H9 (cell line): ENCODE data around the gene RND2. TPM values are rescaled to one million over a fixed set of nuclear protein-coding genes. Genes with fewer than 3 reads are reported as not detected.

Source experiments
- DNase-seq: peaks from one replicate; pipeline ENCODE4 v3.0.0-alpha.2; 2017
- H2AFZ ChIP-seq: one replicate; pipeline ENCODE4 v1.6.1; 2013; ENCODE audit warnings: mild to moderate bottlenecking, low read length, control low read depth, moderate library complexity
- H2AK5ac ChIP-seq: 2 replicates; pipeline ENCODE4 v1.6.1; 2013; ENCODE audit warnings: low read length, control low read depth, mixed read lengths; ENCODE audit not compliant: insufficient read length
- H2BK120ac ChIP-seq: one replicate; pipeline ENCODE4 v1.6.1; 2013; ENCODE audit warnings: low read depth, mild to moderate bottlenecking, low read length, control low read depth, inconsistent platforms; ENCODE audit not compliant: poor library complexity, severe bottlenecking
- H2BK12ac ChIP-seq: 2 replicates; pipeline ENCODE4 v1.6.1; 2013; ENCODE audit warnings: low read length, control low read depth, mixed read lengths, low read depth; ENCODE audit not compliant: insufficient read length
- H2BK15ac ChIP-seq: 2 replicates; pipeline ENCODE4 v1.6.1; 2013; ENCODE audit warnings: low read depth, low read length, control low read depth
- H2BK20ac ChIP-seq: one replicate; pipeline ENCODE4 v1.6.1; 2013; ENCODE audit warnings: low read depth, mild to moderate bottlenecking, low read length, control low read depth, inconsistent platforms; ENCODE audit not compliant: poor library complexity, severe bottlenecking
- H2BK5ac ChIP-seq: 2 replicates; pipeline ENCODE4 v1.6.1; 2013; ENCODE audit warnings: low read length, control low read depth, mixed read lengths; ENCODE audit not compliant: insufficient read length
- H3K14ac ChIP-seq: 2 replicates; pipeline ENCODE4 v1.6.1; 2013; ENCODE audit warnings: low read length, control low read depth; ENCODE audit not compliant: insufficient read depth
- H3K18ac ChIP-seq: 2 replicates; pipeline ENCODE4 v1.6.1; 2013; ENCODE audit warnings: low read depth, mild to moderate bottlenecking, mixed read lengths, low read length, control low read depth; ENCODE audit not compliant: insufficient read length
- H3K23ac ChIP-seq: 2 replicates; pipeline ENCODE4 v1.6.1; 2013; ENCODE audit warnings: low read length, control low read depth, mixed read lengths, low read depth; ENCODE audit not compliant: insufficient read length
- H3K23me2 ChIP-seq: 2 replicates; pipeline ENCODE4 v1.6.1; 2013; ENCODE audit warnings: low read depth, mild to moderate bottlenecking, mixed read lengths, low read length, control low read depth; ENCODE audit not compliant: insufficient read length, poor library complexity, severe bottlenecking
- H3K27ac ChIP-seq: 2 replicates; pipeline ENCODE4 v1.5.1; 2013; ENCODE audit warnings: low read length, control low read depth, mixed read lengths, low read depth; ENCODE audit not compliant: insufficient read length
- H3K27me3 ChIP-seq: 2 replicates; pipeline ENCODE4 v1.6.1; 2013; ENCODE audit warnings: low read length, control low read depth, inconsistent platforms; ENCODE audit not compliant: insufficient read depth
- H3K4ac ChIP-seq: 2 replicates; pipeline ENCODE4 v1.6.1; 2013; ENCODE audit warnings: low read depth, mild to moderate bottlenecking, control low read depth, inconsistent platforms, low read length, moderate library complexity
- H3K4me1 ChIP-seq: 2 replicates; pipeline ENCODE4 v1.6.1; 2013; ENCODE audit warnings: low read length, control low read depth, inconsistent platforms; ENCODE audit not compliant: insufficient read depth
- H3K4me2 ChIP-seq: 2 replicates; pipeline ENCODE4 v1.6.1; 2013; ENCODE audit warnings: low read length, control low read depth, mixed read lengths; ENCODE audit not compliant: insufficient read length, insufficient read depth
- H3K56ac ChIP-seq: 2 replicates; pipeline ENCODE4 v1.6.1; 2013; ENCODE audit warnings: low read depth, mild to moderate bottlenecking, mixed read lengths, low read length, control low read depth; ENCODE audit not compliant: insufficient read length
- H3K79me1 ChIP-seq: 2 replicates; pipeline ENCODE4 v1.6.1; 2013; ENCODE audit warnings: low read depth, mild to moderate bottlenecking, moderate library complexity, low read length, control low read depth, inconsistent platforms; ENCODE audit not compliant: insufficient read depth, poor library complexity, severe bottlenecking
- H3K79me2 ChIP-seq: 2 replicates; pipeline ENCODE4 v1.6.1; 2013; ENCODE audit warnings: low read length, control low read depth, inconsistent platforms; ENCODE audit not compliant: insufficient read depth
- H3K9ac ChIP-seq: 2 replicates; pipeline ENCODE4 v1.6.1; 2013; ENCODE audit warnings: low read length, control low read depth, mixed read lengths; ENCODE audit not compliant: insufficient read length; ENCODE audit errors: extremely low read depth
- H3K9me3 ChIP-seq: one replicate; pipeline ENCODE4 v1.6.1; 2013; ENCODE audit warnings: low read depth, low read length, inconsistent platforms; ENCODE audit not compliant: control insufficient read depth
- H3T11ph ChIP-seq: one replicate; pipeline ENCODE4 v1.6.1; 2013; ENCODE audit warnings: mild to moderate bottlenecking, low read length, control low read depth, inconsistent platforms
- H4K20me1 ChIP-seq: one replicate; pipeline ENCODE4 v1.6.1; 2013; ENCODE audit not compliant: control insufficient read depth, insufficient read length, insufficient read depth
- H4K5ac ChIP-seq: 2 replicates; pipeline ENCODE4 v1.6.1; 2013; ENCODE audit warnings: low read depth, mild to moderate bottlenecking, mixed read lengths, low read length, control low read depth; ENCODE audit not compliant: insufficient read length
- H4K8ac ChIP-seq: replicated peaks from 2 replicates; pipeline ENCODE4 v1.6.1; 2013; ENCODE audit warnings: low read length, control low read depth, mixed read lengths, low read depth; ENCODE audit not compliant: insufficient read length
- H4K91ac ChIP-seq: 2 replicates; pipeline ENCODE4 v1.6.1; 2013; ENCODE audit warnings: low read depth, mild to moderate bottlenecking, moderate library complexity, mixed read lengths, low read length, control low read depth; ENCODE audit not compliant: insufficient read length
- H3K27ac Mint-ChIP-seq, 3 experiments: 2 replicates in 2 of 3; 3 replicates in 1 of 3; pipeline ENCODE4 v1.8.0; 2020 to 2021; ENCODE audit warnings: mixed read lengths in 3 of 3, mild to moderate bottlenecking in 1 of 3, moderate library complexity in 1 of 3
- H3K27me3 Mint-ChIP-seq: 2 replicates; pipeline ENCODE4 v1.8.0; 2021; ENCODE audit warnings: low read depth, mild to moderate bottlenecking, moderate library complexity, mixed read lengths
- H3K36me3 Mint-ChIP-seq, 3 experiments: 2 replicates in 2 of 3; 3 replicates in 1 of 3; pipeline ENCODE4 v1.8.0; 2020 to 2021; ENCODE audit warnings: low read depth in 3 of 3, mixed read lengths in 3 of 3; ENCODE audit not compliant: insufficient read depth in 1 of 3
- H3K4me1 Mint-ChIP-seq, 2 experiments: 2 replicates each; pipeline ENCODE4 v1.8.0; 2020; ENCODE audit warnings: mixed read lengths in 2 of 2
- H3K4me3 Mint-ChIP-seq, 2 experiments: 2 replicates in 1 of 2; 3 replicates in 1 of 2; pipeline ENCODE4 v1.8.0; 2020 to 2021; ENCODE audit warnings: mild to moderate bottlenecking in 2 of 2, mixed read lengths in 2 of 2, moderate library complexity in 1 of 2
- H3K9me3 Mint-ChIP-seq, 2 experiments: 2 replicates in 1 of 2; 3 replicates in 1 of 2; pipeline ENCODE4 v1.8.0; 2020; ENCODE audit warnings: mild to moderate bottlenecking in 2 of 2, mixed read lengths in 2 of 2, moderate library complexity in 1 of 2
- CTCF ChIP-seq: fragments of 200-600 bp; sonication (generic); conservative IDR thresholded peaks from 3 replicates; pipeline ENCODE4 v1.8.0; 2021; ENCODE audit warnings: antibody characterized with exemption, mild to moderate bottlenecking
- WGBS: extraction: QIAGEN DNeasy Blood & Tissue Kit; methylation state at CpG from one replicate; pipeline ENCODE4 v1.1.7; 2013; ENCODE audit warnings: missing lambda C conversion rate, low lambda C conversion rate, mixed read lengths; ENCODE audit not compliant: insufficient read length; ENCODE audit errors: extremely low coverage; 5-methylcytosine and 5-hydroxymethylcytosine counted together
- total RNA-seq: library from RNA; stranded (reverse); gene quantifications from 2 replicates; pipeline ENCODE4 v1.2.1, GENCODE V29; 2021

Gene RND2
- total RNA-seq, 1 experiment from 2014 or later: 47.8 TPM

GRCh38 chr17:43018008-43018853 lies 6.8 kb upstream of the RND2 start:
- no peak overlapping the region for H3K23ac ChIP-seq
- H3K9ac ChIP-seq: no peak overlapping the region
- H3K79me1 ChIP-seq: no peaks in the 10 kb centered on the region
- peaks cover 11 to 47% (median 45%) of the 10 kb centered on the region in 3 experiments; a peak in 6 of 7 replicates for H3K36me3 Mint-ChIP-seq
- H3K56ac ChIP-seq: no peak overlapping the region
- H4K20me1 ChIP-seq: no peaks in the 10 kb centered on the region
- H3K23me2 ChIP-seq: peaks cover 5% of the 10 kb centered on the region
- peak; percentile 60 for DNase-seq
- H3K27me3 ChIP-seq: no peaks in the 10 kb centered on the region
- H4K5ac ChIP-seq: no peak overlapping the region
- H3K4me3 Mint-ChIP-seq: no peak overlapping the region
- H2AK5ac ChIP-seq: no peak overlapping the region
- no CpG with 5 or more reads among the region's 19 CpGs for WGBS
- no peak overlapping the region for H4K91ac ChIP-seq
- peak overlapping the region in 2 of 3 experiments; percentile 23 to 68; a peak in 3 of 7 replicates for H3K27ac Mint-ChIP-seq
- H3K18ac ChIP-seq: no peak overlapping the region
- no peaks in the 10 kb centered on the region for H3K9me3 ChIP-seq
- no peak for TF ChIP-seq CTCF
- H3K4ac ChIP-seq: no peak overlapping the region
- H3K14ac ChIP-seq: no peak overlapping the region
- H2BK120ac ChIP-seq: no peak overlapping the region
- no peak overlapping the region for H2AFZ ChIP-seq
- H3K4me1 Mint-ChIP-seq: peaks cover 30 to 61% of the 10 kb centered on the region in 2 experiments
- no peak overlapping the region for H4K8ac ChIP-seq
- no peaks in the 10 kb centered on the region; the same call in 1 of the 2 replicates for H3K79me2 ChIP-seq
- no peak overlapping the region for H3T11ph ChIP-seq
- H3K9me3 Mint-ChIP-seq: no peaks in the 10 kb centered on the region
- H2BK20ac ChIP-seq: no peak overlapping the region
- H2BK5ac ChIP-seq: no peak overlapping the region
- peaks cover 3% of the 10 kb centered on the region for H3K4me1 ChIP-seq
- no peaks in the 10 kb centered on the region for H3K27me3 Mint-ChIP-seq
- no peak overlapping the region for H2BK12ac ChIP-seq
- no peak overlapping the region for H3K4me2 ChIP-seq
- no peak overlapping the region for H3K27ac ChIP-seq
- no peak overlapping the region for H2BK15ac ChIP-seq
